Panc1 (cell line): ENCODE results near the gene KAZN.

Experiments used
- CTCF ChIP-seq: fragments of 450-650 bp; IDR thresholded peaks from 2 replicates; pipeline ENCODE4 v1.5.1; 2017; ENCODE audit warnings: mild to moderate bottlenecking
- POLR2AphosphoS5 ChIP-seq: IDR thresholded peaks from 2 replicates; pipeline ENCODE4 v1.6.1; 2012; ENCODE audit warnings: mild to moderate bottlenecking, low read depth, low read length, moderate library complexity
- TCF7L2 ChIP-seq: IDR thresholded peaks from 2 replicates; pipeline ENCODE4 v1.6.1; 2011; ENCODE audit warnings: mild to moderate bottlenecking, low read depth, low read length, inconsistent platforms

GRCh38 chr1:15132965-15133364, 534.5 kb downstream of the KAZN start:
- TF ChIP-seq CTCF (no peak), POLR2AphosphoS5 (no peak), TCF7L2 (no peak)
